Lower lobe of right lung (tissue), 2 donors: ENCODE data around the gene JMY. TPM values are rescaled to one million over a fixed set of nuclear protein-coding genes. Genes with fewer than 3 reads are reported as not detected.

Experiments
- ATAC-seq, 2 donors: fragments of 200-7000 bp; cut with Tn5 transposase; one replicate each; pipeline ENCODE4 v1.9.1; 2020 to 2022; ENCODE audit warnings: mild to moderate bottlenecking in 2 of 2, moderate library complexity in 2 of 2
- DNase-seq: peaks from one replicate; pipeline ENCODE4 v3.0.0-alpha.2; 2020
- H3K27ac ChIP-seq: fragments of 200-600 bp; one replicate; pipeline ENCODE4 v1.8.0; 2022
- H3K27me3 ChIP-seq: fragments of 200-600 bp; one replicate; pipeline ENCODE4 v1.8.0; 2022; ENCODE audit warnings: low read depth
- H3K36me3 ChIP-seq: fragments of 200-600 bp; one replicate; pipeline ENCODE4 v1.8.0; 2022; ENCODE audit warnings: mild to moderate bottlenecking
- H3K4me1 ChIP-seq: fragments of 200-600 bp; one replicate; pipeline ENCODE4 v1.8.0; 2022
- H3K4me3 ChIP-seq: fragments of 200-600 bp; one replicate; pipeline ENCODE4 v1.8.0; 2022; ENCODE audit warnings: mild to moderate bottlenecking
- H3K9me3 ChIP-seq: fragments of 200-600 bp; one replicate; pipeline ENCODE4 v1.8.0; 2022
- CTCF ChIP-seq: fragments of 200-600 bp; IDR thresholded peaks from one replicate; pipeline ENCODE4 v1.8.0; 2022; ENCODE audit warnings: antibody characterized with exemption, mild to moderate bottlenecking
- intact Hi-C: fragments of 100-400 bp; cut with DNase I; formaldehyde crosslinking; loops from one replicate; pipeline ENCODE4 v1.11.0; 2022
- total RNA-seq: library from RNA; stranded (reverse); fragmentation: NEBNext Ultra II Directional; extraction: Animal tissue kit (Norgen Biotek cat#: 25700); gene quantifications from one replicate; pipeline ENCODE4 v1.2.1, GENCODE V29; 2021
- donor health status: DM: no; HTN: yes; CAD: no; lungs with severe emphysema.

JMY gene
- total RNA-seq, 1 donor from 2014 or later: 10.6 TPM

DNA sequence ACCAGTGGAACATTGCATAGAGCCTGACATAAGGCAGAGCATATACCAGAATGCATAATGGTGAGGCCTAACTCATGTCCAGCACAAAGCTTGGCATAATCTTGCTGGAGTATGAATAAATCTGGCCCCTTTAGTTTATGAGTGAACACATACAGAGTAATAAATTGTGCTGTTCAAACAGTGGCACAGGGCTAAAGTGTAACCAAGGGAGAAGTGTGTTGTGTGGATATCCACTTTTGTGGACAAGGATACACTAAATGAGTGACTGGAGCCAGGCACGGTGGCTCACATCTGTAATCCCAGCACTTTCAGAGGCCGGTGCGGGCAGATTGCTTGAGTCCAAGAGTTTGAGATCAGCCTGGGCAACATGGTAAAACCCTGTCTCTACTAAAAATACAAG lies 29.4 kb upstream of the JMY start:
- no peak overlapping the region for H3K27ac ChIP-seq
- H3K36me3 ChIP-seq: no peaks in the 10 kb centered on the region
- TF ChIP-seq CTCF: no peak
- no peak for ATAC-seq
- no peak overlapping the region for H3K4me3 ChIP-seq
- intact Hi-C loops: no loop called here
- no peak for DNase-seq
- no peaks in the 10 kb centered on the region for H3K4me1 ChIP-seq
- H3K9me3 ChIP-seq: no peaks in the 10 kb centered on the region
- H3K27me3 ChIP-seq: no peaks in the 10 kb centered on the region

- no peaks in the 10 kb centered on the region for H3K4me1 ChIP-seq
- H3K27me3 ChIP-seq: no peaks in the 10 kb centered on the region
- ATAC-seq: no peak
- no peak for TF ChIP-seq CTCF
- no peak for DNase-seq
- H3K9me3 ChIP-seq: no peaks in the 10 kb centered on the region
- intact Hi-C loops: no loop called here
- no peaks in the 10 kb centered on the region for H3K36me3 ChIP-seq
- H3K4me3 ChIP-seq: no peak overlapping the region
- no peak overlapping the region for H3K27ac ChIP-seq
Measured at GRCh38 chr5:79209505-79209904, 26.4 kb upstream of the JMY start.

DNA sequence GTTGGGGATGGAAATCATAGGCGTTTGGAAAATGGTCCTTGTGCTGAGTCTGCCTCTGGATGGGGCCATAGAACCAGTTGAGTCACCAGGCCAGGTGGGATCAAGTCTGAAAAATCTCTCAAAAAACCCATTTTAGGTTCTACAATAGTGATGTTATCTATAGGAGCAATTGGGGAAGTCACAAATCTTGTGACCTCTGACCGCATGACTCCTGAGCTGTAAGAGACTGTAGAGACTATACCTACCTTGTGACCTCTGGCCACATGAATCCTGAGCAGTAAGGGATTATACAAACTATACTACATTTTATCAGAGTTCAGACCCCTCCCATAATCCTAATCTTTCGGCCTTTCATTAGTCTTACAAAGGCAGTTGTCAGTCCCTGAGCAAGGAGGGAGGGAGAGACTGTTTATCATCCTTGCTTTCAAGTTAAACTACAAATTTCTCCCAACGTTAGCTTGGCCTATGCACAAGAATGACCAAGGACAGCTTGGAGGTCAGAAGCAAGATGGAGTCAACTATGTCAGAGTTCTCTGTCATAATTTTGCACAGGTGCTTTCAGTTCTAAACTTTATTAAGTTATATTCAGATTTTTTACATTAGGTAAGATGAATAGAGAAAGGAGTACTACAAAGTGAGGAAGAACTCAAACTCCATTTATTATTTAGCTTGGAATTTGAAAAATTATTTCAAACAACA lies 11.5 kb upstream of the JMY start:
- no peak for TF ChIP-seq CTCF
- DNase-seq (no peak), ATAC-seq (no peak)
- Histone ChIP-seq H3K9me3 (no peaks in the 10 kb centered on the region), H3K27ac (no peak overlapping the region), H3K27me3 (no peaks in the 10 kb centered on the region), H3K4me1 (no peaks in the 10 kb centered on the region), H3K36me3 (no peaks in the 10 kb centered on the region), H3K4me3 (no peak overlapping the region)
- intact Hi-C loops: no loop called here

GRCh38 chr5:79225026-79225425 lies 10.9 kb upstream of the JMY start:
- Histone ChIP-seq H3K4me1 (no peaks in the 10 kb centered on the region), H3K9me3 (no peaks in the 10 kb centered on the region), H3K27me3 (no peaks in the 10 kb centered on the region), H3K4me3 (no peak overlapping the region), H3K36me3 (no peaks in the 10 kb centered on the region), H3K27ac (no peak overlapping the region)
- intact Hi-C loops: no loop called here
- no peak for ATAC-seq
- no peak for DNase-seq
- TF ChIP-seq CTCF: no peak

- DNase-seq (no peak), ATAC-seq (no peak)
- no peaks in the 10 kb centered on the region for H3K4me1 ChIP-seq
- H3K4me3 ChIP-seq: no peak overlapping the region
- intact Hi-C loops: no loop called here
- H3K36me3 ChIP-seq: no peaks in the 10 kb centered on the region
- H3K9me3 ChIP-seq: no peaks in the 10 kb centered on the region
- H3K27me3 ChIP-seq: no peaks in the 10 kb centered on the region
- no peak overlapping the region for H3K27ac ChIP-seq
- no peak for TF ChIP-seq CTCF
Measured at GRCh38 chr5:79225441-79225840, 10.5 kb upstream of the JMY start.
